HUES48 (cell line): Measurements from ENCODE around the gene TMEM120B.

Experiments
- H3K27ac ChIP-seq: one replicate; pipeline ENCODE4 v1.7.0; 2013; ENCODE audit warnings: low read depth, low read length, inconsistent platforms
- H3K27me3 ChIP-seq: 2 replicates; pipeline ENCODE4 v1.6.1; 2013; ENCODE audit warnings: mild to moderate bottlenecking, low read length; ENCODE audit not compliant: control insufficient read depth, insufficient read depth
- H3K36me3 ChIP-seq: 2 replicates; pipeline ENCODE4 v1.6.1; 2013; ENCODE audit warnings: low read length; ENCODE audit not compliant: control insufficient read depth, insufficient read depth
- H3K4me1 ChIP-seq: 2 replicates; pipeline ENCODE4 v1.6.1; 2013; ENCODE audit warnings: mild to moderate bottlenecking, low read length; ENCODE audit not compliant: control insufficient read depth, insufficient read depth
- H3K4me3 ChIP-seq: 2 replicates; pipeline ENCODE4 v1.5.1; 2013; ENCODE audit warnings: mild to moderate bottlenecking, low read depth, low read length
- H3K9ac ChIP-seq: 2 replicates; pipeline ENCODE4 v1.6.1; 2013; ENCODE audit warnings: mild to moderate bottlenecking, low read depth, low read length, moderate library complexity
- H3K9me3 ChIP-seq: 2 replicates; pipeline ENCODE4 v1.6.1; 2013; ENCODE audit warnings: low read length; ENCODE audit not compliant: control insufficient read depth, insufficient read depth

The TMEM120B gene

DNA sequence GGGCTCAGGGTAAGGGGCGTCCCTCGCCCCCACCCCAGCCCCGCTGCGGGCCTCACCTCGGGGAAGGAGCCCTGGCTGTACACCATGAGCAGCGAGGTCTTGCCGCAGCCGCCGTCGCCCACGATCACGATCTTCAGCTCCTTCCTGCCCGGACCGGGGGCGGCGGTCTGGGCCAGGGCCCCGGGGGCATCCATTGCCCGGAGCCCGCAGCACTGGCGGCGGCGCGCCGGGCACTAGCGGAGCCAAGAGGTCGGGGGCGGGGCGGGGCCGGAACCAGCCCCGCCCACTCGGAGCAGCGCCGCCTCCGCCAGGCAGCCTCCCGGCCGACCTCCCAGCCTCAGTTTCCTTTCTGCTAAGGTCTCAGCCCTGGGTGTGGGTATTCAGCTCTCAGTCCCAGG, 80.9 kb downstream of the TMEM120B start, which contains the start of gene RHOF:
Gene RHOF (minus strand): TSS at position 249 of the 398 bp plus-strand sequence. CDS start 55 bp downstream, at position 194.
- Histone ChIP-seq H3K27me3 (no peaks in the 10 kb centered on the region), H3K9me3 (no peaks in the 10 kb centered on the region), H3K27ac (peak within 1 kb of the TSS; percentile 65), H3K36me3 (peaks cover 17% of the 10 kb centered on the region), H3K4me1 (peaks cover 34% of the 10 kb centered on the region), H3K9ac (peak within 1 kb of the TSS; percentile 59; the same call in 1 of the 2 replicates), H3K4me3 (peak within 1 kb of the TSS; percentile 68)

DNA sequence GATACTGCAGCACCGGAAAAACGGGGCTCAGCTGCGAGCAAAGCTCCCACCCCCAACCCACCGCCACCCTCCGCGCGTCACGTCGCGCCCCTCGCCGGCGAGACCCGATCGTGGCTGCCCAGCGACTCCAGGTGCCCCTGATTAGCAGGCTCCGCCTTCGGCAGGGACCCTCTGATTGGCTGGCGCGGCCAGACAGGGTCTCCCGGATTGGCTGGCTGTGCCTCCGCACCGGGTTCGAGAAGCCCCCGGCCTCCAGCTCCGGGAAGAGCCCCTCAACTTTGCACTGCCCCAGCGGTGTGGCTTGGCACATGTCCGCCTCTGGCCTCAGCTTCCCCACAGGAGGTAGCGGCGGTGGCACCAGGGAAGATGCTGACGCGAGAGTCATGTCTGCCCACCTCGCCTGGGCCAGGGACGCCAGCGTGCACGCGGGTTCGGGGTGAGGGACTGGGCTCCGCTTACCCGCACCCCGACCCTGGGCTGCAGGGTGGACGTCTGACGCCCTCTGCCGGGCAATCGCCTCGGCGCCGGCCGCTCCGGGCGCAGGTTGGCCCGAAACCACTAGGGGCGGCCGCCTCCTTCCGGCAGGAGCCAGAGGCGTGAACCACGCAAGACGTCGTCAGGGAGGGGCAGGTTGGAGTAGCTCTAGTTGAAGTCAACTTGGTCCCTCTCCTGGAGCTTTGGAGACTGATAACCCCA, 81.4 kb downstream of the TMEM120B start:
- Histone ChIP-seq H3K27me3 (no peaks in the 10 kb centered on the region), H3K9ac (peak overlapping the region; percentile 59; the same call in 1 of the 2 replicates), H3K4me1 (peaks cover 39% of the 10 kb centered on the region), H3K36me3 (peaks cover 22% of the 10 kb centered on the region), H3K4me3 (peak overlapping the region; percentile 68), H3K9me3 (no peaks in the 10 kb centered on the region), H3K27ac (peak overlapping the region; percentile 65)

GRCh38 chr12:121794534-121795033, 82.0 kb downstream of the TMEM120B start:
- Histone ChIP-seq H3K9me3 (no peaks in the 10 kb centered on the region), H3K27me3 (no peaks in the 10 kb centered on the region), H3K36me3 (peaks cover 24% of the 10 kb centered on the region), H3K4me1 (peaks cover 44% of the 10 kb centered on the region), H3K4me3 (peak overlapping the region; percentile 68; the same call in 1 of the 2 replicates), H3K27ac (peak overlapping the region; percentile 65), H3K9ac (no peak overlapping the region)

DNA sequence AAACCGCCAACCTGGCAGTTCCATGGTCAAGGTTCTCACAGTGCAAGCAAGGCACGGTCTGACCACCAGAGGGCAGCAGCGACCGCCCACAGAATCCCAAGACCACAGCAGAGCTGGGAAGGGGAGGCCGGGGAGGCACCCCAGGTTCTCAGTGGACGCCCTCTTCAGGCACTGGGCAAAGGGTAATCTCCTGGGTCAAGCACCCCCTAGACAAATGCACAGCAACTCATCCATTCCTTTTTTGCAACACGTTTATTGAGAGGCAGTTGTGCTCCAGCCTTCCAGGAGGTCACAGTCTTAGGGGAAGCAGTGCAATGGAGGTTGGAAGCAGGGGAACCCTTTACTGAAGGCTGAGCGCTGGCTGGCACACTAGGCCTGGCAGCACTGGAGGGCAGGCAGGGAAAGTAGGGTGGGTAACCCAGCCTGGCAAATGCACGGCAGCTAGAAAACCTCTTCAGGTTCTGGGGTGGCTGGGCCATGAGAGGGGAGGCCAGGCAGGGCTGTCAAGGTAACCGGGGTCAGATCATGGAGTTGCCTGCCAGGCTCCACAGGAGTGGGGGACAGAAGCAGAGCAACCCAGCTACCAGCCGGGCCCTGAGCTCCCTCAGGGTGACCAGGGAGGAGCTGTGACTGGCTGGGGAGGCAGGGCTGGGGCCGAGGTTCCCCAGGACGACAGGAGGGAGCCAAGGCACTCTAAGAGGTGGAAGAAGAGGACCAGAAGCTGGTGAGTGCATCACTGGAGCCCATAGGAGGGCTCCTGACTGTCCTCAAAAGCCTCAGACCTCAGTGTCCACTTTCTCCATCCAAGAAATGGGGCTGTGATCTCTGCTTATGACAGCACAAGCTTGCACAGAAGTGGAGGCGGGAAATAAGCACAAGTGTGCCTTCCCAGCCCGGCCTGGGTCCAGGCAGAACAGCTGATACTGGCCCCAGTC, 82.7 kb downstream of the TMEM120B start:
- H3K4me1 ChIP-seq = peaks cover 41% of the 10 kb centered on the region
- no peak overlapping the region for H3K9ac ChIP-seq
- peak overlapping the region; percentile 68; the same call in 1 of the 2 replicates for H3K4me3 ChIP-seq
- peaks cover 24% of the 10 kb centered on the region for H3K36me3 ChIP-seq
- H3K9me3 ChIP-seq = no peaks in the 10 kb centered on the region
- no peaks in the 10 kb centered on the region for H3K27me3 ChIP-seq
- H3K27ac ChIP-seq = peak overlapping the region; percentile 65

- peaks cover 24% of the 10 kb centered on the region for H3K36me3 ChIP-seq
- peak overlapping the region; percentile 25 for H3K27ac ChIP-seq
- peaks cover 40% of the 10 kb centered on the region for H3K4me1 ChIP-seq
- H3K9ac ChIP-seq = no peak overlapping the region
- H3K27me3 ChIP-seq = no peaks in the 10 kb centered on the region
- H3K4me3 ChIP-seq = peak overlapping the region; percentile 4; the same call in 1 of the 2 replicates
- no peaks in the 10 kb centered on the region for H3K9me3 ChIP-seq
Observed at GRCh38 chr12:121796855-121797751, 84.6 kb downstream of the TMEM120B start.

- H3K27ac ChIP-seq = peak overlapping the region; percentile 100
- H3K27me3 ChIP-seq = no peaks in the 10 kb centered on the region
- no peak overlapping the region; the same call in 1 of the 2 replicates for H3K9ac ChIP-seq
- peaks cover 24% of the 10 kb centered on the region for H3K36me3 ChIP-seq
- H3K9me3 ChIP-seq = no peaks in the 10 kb centered on the region
- H3K4me3 ChIP-seq = peak overlapping the region; percentile 47
- peaks cover 35% of the 10 kb centered on the region for H3K4me1 ChIP-seq
Observed at GRCh38 chr12:121797937-121798786, 85.6 kb downstream of the TMEM120B start.

DNA sequence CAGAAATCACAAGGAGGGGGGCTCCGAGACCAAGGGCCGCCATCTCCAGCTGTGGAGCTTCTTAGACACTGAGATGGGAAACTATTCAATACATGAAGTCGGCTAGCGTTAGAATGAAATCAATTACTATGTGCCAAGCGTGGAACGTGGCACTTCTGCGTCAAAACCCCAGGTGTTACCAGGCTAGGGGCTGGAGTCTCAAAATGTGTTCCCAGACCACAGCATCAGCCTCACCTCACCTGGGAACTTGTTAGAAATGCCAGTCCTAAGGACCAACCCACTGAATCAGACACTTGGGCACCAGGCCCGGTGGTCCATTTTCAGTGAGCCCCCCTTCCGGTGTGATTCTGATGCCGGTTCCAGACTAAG, 86.2 kb downstream of the TMEM120B start:
- Histone ChIP-seq H3K4me3 (peak overlapping the region; percentile 47), H3K9ac (no peak overlapping the region; the same call in 1 of the 2 replicates), H3K27ac (peak overlapping the region; percentile 100)

DNA sequence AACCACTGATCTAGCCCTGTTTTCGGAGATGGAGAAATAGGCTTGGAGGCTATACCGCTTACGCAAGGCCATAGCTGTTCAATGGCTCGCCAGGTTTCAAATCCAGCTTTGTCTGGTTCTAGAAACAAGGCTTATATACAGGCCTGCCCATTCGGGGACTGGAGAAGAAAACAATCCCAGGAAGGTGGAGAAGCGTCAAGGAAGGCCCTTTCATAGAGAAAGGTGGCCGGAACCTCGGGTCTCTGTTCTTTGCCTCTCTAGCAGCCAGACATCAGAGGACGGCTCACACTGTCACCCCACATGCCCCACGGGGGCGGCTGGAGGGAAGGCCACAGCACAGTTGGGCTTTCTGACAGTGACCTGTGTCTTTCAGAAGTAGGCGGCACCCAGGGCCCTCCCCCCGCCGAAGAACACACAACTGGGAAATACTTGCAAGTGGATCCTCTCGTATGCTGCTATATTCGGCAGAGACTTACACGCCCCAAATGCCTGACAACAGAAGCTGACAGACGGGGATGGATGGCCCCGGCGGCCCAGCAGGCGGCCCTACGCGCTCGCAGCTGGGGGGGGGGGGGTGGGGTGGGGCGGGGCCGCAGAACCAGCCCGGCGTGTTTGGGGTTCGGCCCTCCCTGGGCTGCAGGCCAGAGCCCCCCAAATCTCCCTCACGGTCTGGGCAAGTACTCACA, 86.7 kb downstream of the TMEM120B start:
- peak overlapping the region; percentile 74 for H3K9ac ChIP-seq
- no peaks in the 10 kb centered on the region for H3K9me3 ChIP-seq
- peak overlapping the region; percentile 86 for H3K4me3 ChIP-seq
- peak overlapping the region; percentile 100 for H3K27ac ChIP-seq
- peaks cover 24% of the 10 kb centered on the region for H3K36me3 ChIP-seq
- no peaks in the 10 kb centered on the region for H3K27me3 ChIP-seq
- H3K4me1 ChIP-seq = peaks cover 34% of the 10 kb centered on the region

More for the DNA sequence above, 86.2 kb downstream of the TMEM120B start:
- Histone ChIP-seq H3K27me3 (no peaks in the 10 kb centered on the region), H3K9me3 (no peaks in the 10 kb centered on the region), H3K4me1 (peaks cover 35% of the 10 kb centered on the region), H3K36me3 (peaks cover 24% of the 10 kb centered on the region)
